ENCODE measurements around the gene CHST11. TPM values are rescaled to one million over a fixed set of nuclear protein-coding genes. Genes with fewer than 3 reads are reported as not detected.

CHST11 gene
- total RNA-seq, 1 experiment from 2014 or later = 6.7 TPM

DNA sequence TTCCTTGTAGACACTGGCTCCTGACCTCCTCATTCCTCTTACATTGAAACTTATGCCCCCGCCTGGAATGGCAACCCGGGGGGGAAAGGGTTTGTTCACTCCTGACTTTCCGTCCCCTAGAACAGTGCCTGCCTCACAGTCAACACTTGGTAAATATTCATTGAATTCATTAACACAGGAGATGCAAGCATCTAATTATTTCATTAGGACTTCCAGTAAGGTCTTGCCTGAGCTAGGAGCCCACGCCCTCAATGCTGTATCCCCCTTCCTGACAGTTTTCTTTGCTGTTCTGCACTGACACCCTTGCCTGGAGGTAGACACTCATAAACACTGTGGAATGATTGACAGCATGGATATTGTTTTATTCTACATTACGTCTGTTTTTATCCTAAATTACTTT lies 49.3 kb upstream of the CHST11 start:
- Histone ChIP-seq H3K79me1 (ENCODE audit: insufficient read depth, low read depth, low read length, poor library complexity, severe bottlenecking) (no peaks in the 10 kb centered on the region), H2AK5ac (ENCODE audit: insufficient read length, low read length) (no peak overlapping the region), H3K18ac (ENCODE audit: insufficient read length, low read depth, low read length) (no peak overlapping the region), H3K27me3 (ENCODE audit: insufficient read depth, low read length) (no peaks in the 10 kb centered on the region), H3K9ac (ENCODE audit: extremely low read depth, insufficient read length, low read length) (no peak overlapping the region), H4K8ac (replicated peaks; ENCODE audit: insufficient read length, low read depth, low read length) (no peak overlapping the region), H2BK120ac (ENCODE audit: low read depth, low read length, poor library complexity, severe bottlenecking) (no peak overlapping the region), H2BK12ac (ENCODE audit: insufficient read length, low read depth, low read length) (no peak overlapping the region), H2BK15ac (ENCODE audit: low read depth, low read length) (no peak overlapping the region), H4K91ac (ENCODE audit: insufficient read length, low read depth, low read length) (no peak overlapping the region), H3T11ph (ENCODE audit: low read length) (no peak overlapping the region), H2AFZ (ENCODE audit: low read length) (no peak overlapping the region), H3K4me2 (ENCODE audit: insufficient read depth, insufficient read length, low read length) (no peak overlapping the region), H3K23me2 (ENCODE audit: insufficient read length, low read depth, low read length, poor library complexity, severe bottlenecking) (no peaks in the 10 kb centered on the region), H3K56ac (ENCODE audit: insufficient read length, low read depth, low read length) (no peak overlapping the region), H3K4ac (ENCODE audit: low read depth, low read length) (no peak overlapping the region), H2BK20ac (ENCODE audit: low read depth, low read length, poor library complexity, severe bottlenecking) (no peak overlapping the region), H3K4me1 (ENCODE audit: insufficient read depth, low read length) (no peaks in the 10 kb centered on the region), H2BK5ac (ENCODE audit: insufficient read length, low read length) (no peak overlapping the region), H4K5ac (ENCODE audit: insufficient read length, low read depth, low read length) (no peak overlapping the region), H3K9me3 (ENCODE audit: control insufficient read depth, low read depth, low read length) (no peaks in the 10 kb centered on the region), H3K79me2 (ENCODE audit: insufficient read depth, low read length) (no peaks in the 10 kb centered on the region), H4K20me1 (ENCODE audit: control insufficient read depth, insufficient read depth, insufficient read length) (no peaks in the 10 kb centered on the region), H3K27ac (ENCODE audit: insufficient read length, low read depth, low read length) (no peak overlapping the region), H3K23ac (ENCODE audit: insufficient read length, low read depth, low read length) (no peak overlapping the region), H3K14ac (ENCODE audit: insufficient read depth, low read length) (no peak overlapping the region)
- DNase-seq = no peak
- Mint-ChIP-seq H3K36me3 (ENCODE audit: insufficient read depth in 1 of 3, low read depth in 3 of 3) (peaks cover 0 to 13% (median 2%) of the 10 kb centered on the region in 3 experiments; a peak in 3 of 7 replicates), H3K27me3 (ENCODE audit: low read depth) (peaks cover 10% of the 10 kb centered on the region), H3K27ac (no peak overlapping the region), H3K4me3 (no peak overlapping the region), H3K9me3 (peaks cover 8 to 10% of the 10 kb centered on the region in 2 experiments; a peak in 4 of 5 replicates), H3K4me1 (peaks cover 9 to 10% of the 10 kb centered on the region in 2 experiments)
- TF ChIP-seq, protein P1, sequence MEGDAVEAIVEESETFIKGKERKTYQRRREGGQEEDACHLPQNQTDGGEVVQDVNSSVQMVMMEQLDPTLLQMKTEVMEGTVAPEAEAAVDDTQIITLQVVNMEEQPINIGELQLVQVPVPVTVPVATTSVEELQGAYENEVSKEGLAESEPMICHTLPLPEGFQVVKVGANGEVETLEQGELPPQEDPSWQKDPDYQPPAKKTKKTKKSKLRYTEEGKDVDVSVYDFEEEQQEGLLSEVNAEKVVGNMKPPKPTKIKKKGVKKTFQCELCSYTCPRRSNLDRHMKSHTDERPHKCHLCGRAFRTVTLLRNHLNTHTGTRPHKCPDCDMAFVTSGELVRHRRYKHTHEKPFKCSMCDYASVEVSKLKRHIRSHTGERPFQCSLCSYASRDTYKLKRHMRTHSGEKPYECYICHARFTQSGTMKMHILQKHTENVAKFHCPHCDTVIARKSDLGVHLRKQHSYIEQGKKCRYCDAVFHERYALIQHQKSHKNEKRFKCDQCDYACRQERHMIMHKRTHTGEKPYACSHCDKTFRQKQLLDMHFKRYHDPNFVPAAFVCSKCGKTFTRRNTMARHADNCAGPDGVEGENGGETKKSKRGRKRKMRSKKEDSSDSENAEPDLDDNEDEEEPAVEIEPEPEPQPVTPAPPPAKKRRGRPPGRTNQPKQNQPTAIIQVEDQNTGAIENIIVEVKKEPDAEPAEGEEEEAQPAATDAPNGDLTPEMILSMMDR (conservative IDR thresholded peaks at IDR 0.05) = no peak
- no CpG with 5 or more reads among the region's 5 CpGs for WGBS (ENCODE audit: extremely low coverage, insufficient read length, low lambda C conversion rate)
